Measurements from ENCODE around the gene CDYL2. TPM values are rescaled to one million over a fixed set of nuclear protein-coding genes. Genes with fewer than 3 reads are reported as not detected.

CDYL2 gene
- total RNA-seq, 2 donors from 2014 or later, result 4.8 TPM

DNA sequence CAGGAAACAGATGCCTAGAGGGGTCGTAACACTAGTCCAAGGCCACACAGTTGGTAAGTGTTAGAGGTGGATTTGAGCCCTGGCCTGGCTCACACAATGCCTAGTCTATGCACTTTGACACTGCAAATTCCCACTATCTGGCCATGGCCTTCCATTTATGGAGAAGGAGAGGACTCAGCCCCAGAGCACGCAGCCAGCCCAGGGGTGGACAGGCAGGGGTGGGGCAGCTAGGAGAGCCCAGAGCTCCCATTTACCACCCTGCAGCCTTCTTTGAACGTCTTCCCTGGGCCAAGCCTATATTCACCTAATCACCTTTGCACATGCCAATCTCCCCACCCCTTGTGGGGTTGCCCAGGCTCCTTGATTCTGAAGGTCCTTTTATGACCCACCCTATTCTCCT is 182.4 kb downstream of the CDYL2 start:
- Histone ChIP-seq H3K27me3 (no peaks in the 10 kb centered on the region), H3K27ac (no peak overlapping the region), H3K4me1 (no peaks in the 10 kb centered on the region), H3K36me3 (no peaks in the 10 kb centered on the region), H3K9me3 (no peaks in the 10 kb centered on the region), H3K9ac (ENCODE audit: low read depth in 2 of 2, low read length in 2 of 2) (no peak overlapping the region), H3K4me3 (no peak overlapping the region)
- intact Hi-C loops (cut with DNase I), result no loop called here
- no peak for DNase-seq
- TF ChIP-seq, protein P1, sequence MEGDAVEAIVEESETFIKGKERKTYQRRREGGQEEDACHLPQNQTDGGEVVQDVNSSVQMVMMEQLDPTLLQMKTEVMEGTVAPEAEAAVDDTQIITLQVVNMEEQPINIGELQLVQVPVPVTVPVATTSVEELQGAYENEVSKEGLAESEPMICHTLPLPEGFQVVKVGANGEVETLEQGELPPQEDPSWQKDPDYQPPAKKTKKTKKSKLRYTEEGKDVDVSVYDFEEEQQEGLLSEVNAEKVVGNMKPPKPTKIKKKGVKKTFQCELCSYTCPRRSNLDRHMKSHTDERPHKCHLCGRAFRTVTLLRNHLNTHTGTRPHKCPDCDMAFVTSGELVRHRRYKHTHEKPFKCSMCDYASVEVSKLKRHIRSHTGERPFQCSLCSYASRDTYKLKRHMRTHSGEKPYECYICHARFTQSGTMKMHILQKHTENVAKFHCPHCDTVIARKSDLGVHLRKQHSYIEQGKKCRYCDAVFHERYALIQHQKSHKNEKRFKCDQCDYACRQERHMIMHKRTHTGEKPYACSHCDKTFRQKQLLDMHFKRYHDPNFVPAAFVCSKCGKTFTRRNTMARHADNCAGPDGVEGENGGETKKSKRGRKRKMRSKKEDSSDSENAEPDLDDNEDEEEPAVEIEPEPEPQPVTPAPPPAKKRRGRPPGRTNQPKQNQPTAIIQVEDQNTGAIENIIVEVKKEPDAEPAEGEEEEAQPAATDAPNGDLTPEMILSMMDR (IDR thresholded peaks at IDR 0.05), result no peak

DNA sequence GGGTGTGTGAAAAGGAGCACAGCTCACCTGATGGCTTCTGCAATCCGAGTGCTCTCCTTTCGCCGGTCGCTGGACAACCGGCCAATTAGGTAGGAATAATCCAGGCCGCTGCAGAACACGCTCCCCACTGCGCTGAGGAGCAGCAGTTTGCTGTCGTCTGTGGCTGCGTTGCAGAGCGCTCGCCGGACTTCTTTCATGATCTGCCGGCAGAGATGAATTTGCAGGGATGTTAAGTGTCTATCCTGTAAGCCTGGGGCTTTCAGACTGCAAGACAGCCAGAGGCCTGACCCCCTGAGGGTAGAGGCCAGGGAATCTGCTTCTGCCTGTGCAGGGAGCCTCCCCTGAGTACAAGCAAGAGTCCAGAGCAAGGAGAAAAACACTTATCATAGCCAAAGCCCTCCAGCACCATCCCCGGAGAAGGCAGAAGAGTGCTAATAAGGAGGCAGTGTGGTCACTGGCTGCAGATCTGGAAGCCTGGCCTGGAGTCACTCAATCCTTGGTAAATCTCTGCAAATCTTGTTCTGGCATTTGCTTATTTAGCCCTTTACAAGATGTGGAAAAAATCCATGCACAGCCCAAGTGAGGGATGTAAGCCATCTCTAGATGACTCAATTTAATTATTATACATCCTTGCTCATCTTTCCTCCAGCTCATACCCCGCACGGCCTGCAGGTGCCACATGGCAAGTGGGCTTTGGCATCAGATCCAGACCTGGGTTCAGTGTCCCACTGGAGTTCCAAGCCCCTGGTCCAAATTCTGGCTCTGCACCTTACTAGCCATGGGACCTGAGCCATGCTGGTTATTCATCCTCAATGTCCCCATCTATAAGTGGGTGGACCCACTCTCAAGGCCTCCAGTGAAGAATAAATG is 183.4 kb downstream of the CDYL2 start:
- TF ChIP-seq, protein P1 (IDR thresholded peaks at IDR 0.05), result no peak

DNA sequence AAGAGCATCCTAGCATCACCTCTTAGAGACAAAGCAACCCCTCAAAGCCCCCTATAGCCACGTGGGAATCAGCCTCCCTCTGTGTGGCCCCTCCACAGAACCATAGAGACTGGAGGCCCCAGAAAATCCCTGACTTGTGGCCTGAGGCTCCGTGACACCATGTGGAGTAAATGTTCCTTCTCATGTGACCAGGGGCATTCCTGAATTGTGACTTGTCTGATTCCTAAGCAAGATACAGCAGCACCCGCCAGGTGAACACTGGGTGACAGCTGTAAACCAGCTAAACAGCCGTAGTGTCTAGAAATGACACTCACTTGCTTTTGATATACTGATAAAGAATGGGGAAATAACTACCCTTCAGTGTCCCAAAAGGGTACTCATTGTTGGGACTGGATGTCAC is 184.6 kb downstream of the CDYL2 start:
- no peak for DNase-seq
- H3K9ac ChIP-seq (ENCODE audit: low read depth in 2 of 2, low read length in 2 of 2), result no peak overlapping the region
- H3K27me3 ChIP-seq, result no peaks in the 10 kb centered on the region

More for the DNA sequence above, 183.4 kb downstream of the CDYL2 start:
- Histone ChIP-seq H3K9me3 (no peaks in the 10 kb centered on the region), H3K27ac (no peak overlapping the region), H3K36me3 (no peaks in the 10 kb centered on the region), H3K4me1 (no peaks in the 10 kb centered on the region), H3K4me3 (no peak overlapping the region), H3K9ac (ENCODE audit: low read depth in 2 of 2, low read length in 2 of 2) (no peak overlapping the region), H3K27me3 (no peaks in the 10 kb centered on the region)
- intact Hi-C loops (cut with DNase I), result no loop called here
- no peak for DNase-seq

DNA sequence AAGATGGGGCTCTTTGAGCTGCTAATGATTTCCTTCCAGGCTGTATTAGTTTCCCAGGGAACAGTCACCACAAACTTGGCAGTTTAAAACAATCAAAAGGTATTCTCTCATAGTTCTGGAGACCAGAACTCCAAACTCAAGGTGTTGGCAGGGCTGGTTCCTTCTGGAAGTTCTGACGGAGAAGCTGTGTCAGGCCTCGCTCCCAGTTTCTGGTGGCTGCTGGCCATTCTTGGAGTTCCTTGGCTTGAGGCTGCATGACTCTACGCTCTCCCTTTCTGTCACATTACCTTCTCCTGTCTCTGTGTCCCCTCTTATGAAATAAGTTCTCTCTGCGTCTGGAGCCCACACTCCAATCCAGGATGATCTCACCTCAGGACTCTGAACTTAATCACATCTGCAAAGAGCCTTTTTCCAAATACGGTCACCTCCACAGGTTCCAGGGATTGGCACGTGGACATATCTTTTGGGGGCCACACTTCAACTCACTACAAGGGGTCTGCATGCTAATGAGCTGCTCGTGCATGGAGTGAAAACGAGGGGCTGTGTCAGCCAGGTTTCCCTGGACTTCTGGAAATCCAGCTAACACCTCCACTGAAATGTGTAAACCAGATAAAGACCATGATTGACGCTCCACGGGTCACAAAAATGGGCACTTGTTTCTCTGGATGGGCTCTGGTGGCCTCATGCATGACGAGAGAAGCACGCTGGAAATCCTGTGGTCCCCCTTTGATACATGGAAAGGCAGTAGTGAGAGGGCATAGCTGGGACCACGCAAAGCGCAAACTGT is 185.3 kb downstream of the CDYL2 start:
- TF ChIP-seq, protein P1 (IDR thresholded peaks at IDR 0.05), result no peak
- intact Hi-C loops (cut with DNase I), result no loop called here
- no peaks in the 10 kb centered on the region for H3K9me3 ChIP-seq

More for the DNA sequence above, 184.6 kb downstream of the CDYL2 start:
- TF ChIP-seq, protein P1 (IDR thresholded peaks at IDR 0.05), result no peak
- Histone ChIP-seq H3K4me1 (no peaks in the 10 kb centered on the region), H3K9me3 (no peaks in the 10 kb centered on the region), H3K4me3 (no peak overlapping the region), H3K36me3 (no peaks in the 10 kb centered on the region), H3K27ac (no peak overlapping the region)
- intact Hi-C loops (cut with DNase I), result no loop called here

DNA sequence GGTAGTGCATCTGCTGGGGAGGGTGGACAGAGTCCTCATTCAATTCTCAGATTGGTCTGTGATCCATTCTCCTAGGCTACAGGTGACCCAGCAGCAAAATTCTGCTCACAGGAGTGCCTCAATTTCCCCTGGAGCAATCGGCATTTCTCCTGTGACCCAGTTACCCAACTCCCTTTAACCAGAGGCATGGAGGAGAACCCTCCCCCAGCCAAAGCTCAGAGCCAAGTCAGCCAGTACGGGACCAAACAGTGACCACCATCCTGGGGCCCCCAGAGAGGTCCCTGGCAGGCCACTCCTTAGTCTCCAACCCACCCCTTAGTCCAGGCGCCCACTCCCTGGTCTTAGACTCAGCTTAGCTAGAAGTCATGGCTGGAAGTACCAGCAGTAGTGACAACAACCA is 188.0 kb downstream of the CDYL2 start:
- intact Hi-C loops (cut with DNase I), result no loop called here
- no peaks in the 10 kb centered on the region for H3K36me3 ChIP-seq
- TF ChIP-seq, protein P1 (IDR thresholded peaks at IDR 0.05), result no peak
- no peak overlapping the region for H3K27ac ChIP-seq
- no peak overlapping the region for H3K9ac ChIP-seq (ENCODE audit: low read depth in 2 of 2, low read length in 2 of 2)
- no peak for DNase-seq
- H3K4me1 ChIP-seq, result no peaks in the 10 kb centered on the region
- no peaks in the 10 kb centered on the region for H3K27me3 ChIP-seq
- no peaks in the 10 kb centered on the region for H3K9me3 ChIP-seq
- H3K4me3 ChIP-seq, result no peak overlapping the region

More for the DNA sequence above, 185.3 kb downstream of the CDYL2 start:
- Histone ChIP-seq H3K27ac (no peak overlapping the region), H3K36me3 (no peaks in the 10 kb centered on the region), H3K27me3 (no peaks in the 10 kb centered on the region), H3K9ac (ENCODE audit: low read depth in 2 of 2, low read length in 2 of 2) (no peak overlapping the region), H3K4me3 (no peak overlapping the region), H3K4me1 (no peaks in the 10 kb centered on the region)
- no peak for DNase-seq
